ENCODE measurements around the gene PLK1. TPM values are rescaled to one million over a fixed set of nuclear protein-coding genes. Genes with fewer than 3 reads are reported as not detected.
"Not testable (repeated sequence)": the region's sequence is repeated elsewhere in the genome, so short reads cannot be mapped to it uniquely, and the experiment has no call there.

PLK1 gene
- total RNA-seq, 1 donor from 2014 or later = 22.4 TPM

- no peak for DNase-seq (ENCODE audit: low read depth, low spot score)
Measured at GRCh38 chr16:23706439-23706838, 27.8 kb downstream of the PLK1 start.

- no peak for DNase-seq (ENCODE audit: low read depth, low spot score)
Measured at GRCh38 chr16:23709536-23709935, 30.8 kb downstream of the PLK1 start.

- no peak for DNase-seq (ENCODE audit: low read depth, low spot score)
Measured at GRCh38 chr16:23710008-23710407, 31.3 kb downstream of the PLK1 start.

GRCh38 chr16:23710504-23710903, 31.8 kb downstream of the PLK1 start:
- no peak for DNase-seq (ENCODE audit: low read depth, low spot score)

- no peak for DNase-seq (ENCODE audit: low read depth, low spot score)
Measured at GRCh38 chr16:23711785-23712184, 33.1 kb downstream of the PLK1 start.

GRCh38 chr16:23712976-23713375, 34.3 kb downstream of the PLK1 start, which contains the start of gene ERN2:
Gene ERN2 (minus strand): TSS chr16:23713222. CDS start chr16:23713187, 35 bp downstream.
- no peak for DNase-seq (ENCODE audit: low read depth, low spot score)

GRCh38 chr16:23716484-23716883, 37.8 kb downstream of the PLK1 start:
- DNase-seq (ENCODE audit: low read depth, low spot score) = no peak

GRCh38 chr16:23722613-23723240, 44.0 kb downstream of the PLK1 start:
- DNase-seq (ENCODE audit: low read depth, low spot score) = not testable (repeated sequence)

GRCh38 chr16:23724096-23724784, 45.6 kb downstream of the PLK1 start:
- no peak for DNase-seq (ENCODE audit: low read depth, low spot score)

- DNase-seq (ENCODE audit: low read depth, low spot score) = no peak
Measured at GRCh38 chr16:23724785-23725131, 46.1 kb downstream of the PLK1 start.

GRCh38 chr16:23726710-23727109, 48.0 kb downstream of the PLK1 start:
- DNase-seq (ENCODE audit: low read depth, low spot score) = no peak

- no peak for DNase-seq (ENCODE audit: low read depth, low spot score)
Measured at GRCh38 chr16:23728112-23728477, 49.4 kb downstream of the PLK1 start.

- DNase-seq (ENCODE audit: low read depth, low spot score) = no peak
Measured at GRCh38 chr16:23729503-23730424, 51.1 kb downstream of the PLK1 start.

GRCh38 chr16:23734176-23734893, 55.6 kb downstream of the PLK1 start:
- DNase-seq (ENCODE audit: low read depth, low spot score) = no peak

- not testable (repeated sequence) for DNase-seq (ENCODE audit: low read depth, low spot score)
Measured at GRCh38 chr16:23737423-23738028, 58.8 kb downstream of the PLK1 start.

- DNase-seq (ENCODE audit: low read depth, low spot score) = no peak
Measured at GRCh38 chr16:23739516-23739915, 60.8 kb downstream of the PLK1 start.

Other genes starting within 250 kb of the PLK1 start
- 10.9 and 13.4 TPM in 2 replicates for gene COG7, start 225.7 kb upstream of the PLK1 start, total RNA-seq
- gene GGA2, start 168.4 kb upstream of the PLK1 start, total RNA-seq = 27.6 and 31.0 TPM in 2 replicates
- 24.5 and 28.8 TPM in 2 replicates for gene EARS2, start 121.5 kb upstream of the PLK1 start, total RNA-seq
- gene UBFD1, start 121.2 kb upstream of the PLK1 start, total RNA-seq = 60.1 and 93.2 TPM in 2 replicates
- gene NDUFAB1, start 82.6 kb upstream of the PLK1 start, total RNA-seq = 146 and 159 TPM in 2 replicates
- 9.2 and 9.4 TPM in 2 replicates for gene PALB2, start 37.6 kb upstream of the PLK1 start, total RNA-seq
- 59.9 and 90.1 TPM in 2 replicates for gene DCTN5, start 37.4 kb upstream of the PLK1 start, total RNA-seq
- not detected in 2 replicates for gene ERN2, start 34.3 kb downstream of the PLK1 start, total RNA-seq
- gene CHP2, start 76.1 kb downstream of the PLK1 start, total RNA-seq = not detected in 2 replicates
- not detected in 2 replicates for gene PRKCB, start 157.1 kb downstream of the PLK1 start, total RNA-seq

Data from pulmonary artery endothelial cell (primary cell).